GM19351 (cell line): ENCODE results near the gene UNC5A.

ENCODE experiments used
- ATAC-seq: cut with Tn5 transposase; IDR thresholded peaks from one replicate; pipeline ENCODE4 v1.9.1; 2021; ENCODE audit warnings: mild to moderate bottlenecking, moderate library complexity; ENCODE audit not compliant: unreplicated experiment

Gene UNC5A

DNA sequence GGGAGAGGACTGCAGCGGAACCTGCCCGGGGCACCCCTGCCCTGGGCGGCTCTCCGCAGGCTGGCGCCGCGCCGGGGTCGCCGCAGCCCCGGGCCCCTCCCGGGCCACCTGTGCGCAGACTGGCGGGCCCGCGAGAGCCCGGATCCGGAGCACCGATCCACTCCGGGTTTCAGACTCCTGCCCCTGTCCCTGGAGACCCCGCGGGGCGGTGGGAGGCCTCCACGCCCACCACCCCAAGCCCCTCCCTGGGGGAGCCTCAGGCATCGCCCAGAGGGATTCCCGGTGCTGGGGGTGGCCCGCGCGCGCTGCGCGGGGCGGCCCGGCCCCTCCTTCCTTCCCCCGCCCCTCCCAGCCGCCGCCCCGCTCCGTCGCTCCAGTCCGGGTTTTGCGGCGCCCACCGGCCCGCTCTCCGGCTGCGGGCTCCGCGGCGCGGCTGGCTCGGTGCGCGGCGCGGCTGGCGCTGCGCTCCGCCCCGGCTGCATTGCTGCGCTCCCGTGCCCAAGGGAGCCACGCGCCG is at the start of gene UNC5A:
UNC5A (plus strand) TSS at position 479 of the 517 bp plus-strand sequence. CDS start 192 bp downstream, outside the sequence.
- ATAC-seq: no peak

- no peak for ATAC-seq
Measured at GRCh38 chr5:176761755-176762154, 48.6 kb upstream of the UNC5A start.

DNA sequence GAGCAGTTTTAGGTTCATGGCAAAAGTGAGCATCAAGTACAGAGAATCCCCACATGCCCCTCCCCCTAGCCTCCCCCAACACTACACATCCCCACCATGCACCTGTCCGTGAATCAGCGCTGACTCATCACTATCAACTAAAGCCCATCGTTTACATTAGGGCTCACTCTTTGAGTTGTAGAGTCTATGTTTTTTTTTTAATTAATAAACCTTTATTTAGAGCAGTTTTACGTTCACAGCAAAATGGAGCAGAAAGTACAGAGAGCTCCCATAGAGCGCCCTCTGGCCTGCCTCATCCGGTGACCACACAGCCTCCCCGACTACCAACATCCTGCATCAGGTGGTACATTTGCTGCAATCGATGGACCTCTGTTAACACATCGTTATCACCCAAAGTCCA is 47.9 kb upstream of the UNC5A start:
- ATAC-seq: no peak

DNA sequence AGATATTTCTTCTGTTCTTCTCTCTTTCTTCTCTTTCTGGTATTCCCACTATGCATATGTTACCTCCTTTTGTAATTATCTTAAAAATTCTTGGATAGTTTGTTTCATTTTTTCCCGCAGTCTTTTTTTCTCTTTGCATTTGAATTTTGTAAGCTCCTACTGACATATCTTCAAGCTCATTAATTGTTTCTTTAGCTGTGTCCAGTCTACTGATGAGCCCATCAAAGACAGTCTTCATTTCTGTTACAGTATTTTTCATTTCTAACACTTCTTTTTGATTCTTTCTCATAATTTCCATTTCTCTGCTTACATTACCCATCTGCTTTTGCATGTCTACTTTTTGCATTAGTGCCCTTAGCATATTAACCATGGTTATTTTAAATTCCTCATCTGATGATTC is 44.7 kb upstream of the UNC5A start:
- no peak for ATAC-seq

GRCh38 chr5:176768174-176768970 is 42.0 kb upstream of the UNC5A start:
- ATAC-seq: no peak

DNA sequence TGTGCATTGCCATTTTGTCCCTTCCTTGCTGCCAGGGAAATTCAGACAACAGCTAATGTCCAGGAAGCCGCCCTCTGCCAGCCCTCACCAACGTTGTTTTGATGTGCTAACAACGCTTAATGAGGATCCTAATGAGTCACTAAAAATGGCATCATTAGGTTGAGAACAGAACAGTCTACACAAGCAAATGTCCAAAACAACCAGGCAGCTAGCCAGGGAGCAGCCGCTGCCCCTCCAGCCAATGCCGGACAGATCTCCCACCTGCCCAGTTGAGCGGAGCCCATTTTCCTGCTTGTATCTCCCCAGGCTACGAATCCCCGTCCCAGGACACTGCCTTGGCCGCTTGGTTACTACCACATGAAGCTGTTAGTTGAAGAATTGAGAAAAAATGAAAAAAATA is 40.4 kb upstream of the UNC5A start:
- no peak for ATAC-seq

DNA sequence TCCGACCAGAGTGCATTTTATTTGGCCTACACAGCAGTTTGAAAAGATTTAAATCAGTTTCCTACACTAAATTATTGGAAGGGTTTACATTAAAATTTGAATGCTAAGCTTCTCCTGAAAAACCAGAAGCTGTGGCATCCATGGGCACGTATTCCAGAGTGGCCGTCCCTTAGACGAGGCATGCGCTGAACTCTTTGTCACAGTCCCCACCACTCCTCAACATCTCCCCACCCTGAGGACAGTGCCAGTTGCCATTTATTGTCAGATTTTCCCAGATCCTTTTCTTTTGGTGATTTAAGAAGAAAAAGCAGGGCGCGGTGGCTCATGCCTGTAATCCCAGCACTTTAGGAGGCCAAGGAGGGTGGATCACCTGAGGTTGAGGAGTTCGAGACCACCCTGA is 39.9 kb upstream of the UNC5A start:
- no peak for ATAC-seq

GRCh38 chr5:176771102-176771845 is 39.1 kb upstream of the UNC5A start:
- no peak for ATAC-seq

DNA sequence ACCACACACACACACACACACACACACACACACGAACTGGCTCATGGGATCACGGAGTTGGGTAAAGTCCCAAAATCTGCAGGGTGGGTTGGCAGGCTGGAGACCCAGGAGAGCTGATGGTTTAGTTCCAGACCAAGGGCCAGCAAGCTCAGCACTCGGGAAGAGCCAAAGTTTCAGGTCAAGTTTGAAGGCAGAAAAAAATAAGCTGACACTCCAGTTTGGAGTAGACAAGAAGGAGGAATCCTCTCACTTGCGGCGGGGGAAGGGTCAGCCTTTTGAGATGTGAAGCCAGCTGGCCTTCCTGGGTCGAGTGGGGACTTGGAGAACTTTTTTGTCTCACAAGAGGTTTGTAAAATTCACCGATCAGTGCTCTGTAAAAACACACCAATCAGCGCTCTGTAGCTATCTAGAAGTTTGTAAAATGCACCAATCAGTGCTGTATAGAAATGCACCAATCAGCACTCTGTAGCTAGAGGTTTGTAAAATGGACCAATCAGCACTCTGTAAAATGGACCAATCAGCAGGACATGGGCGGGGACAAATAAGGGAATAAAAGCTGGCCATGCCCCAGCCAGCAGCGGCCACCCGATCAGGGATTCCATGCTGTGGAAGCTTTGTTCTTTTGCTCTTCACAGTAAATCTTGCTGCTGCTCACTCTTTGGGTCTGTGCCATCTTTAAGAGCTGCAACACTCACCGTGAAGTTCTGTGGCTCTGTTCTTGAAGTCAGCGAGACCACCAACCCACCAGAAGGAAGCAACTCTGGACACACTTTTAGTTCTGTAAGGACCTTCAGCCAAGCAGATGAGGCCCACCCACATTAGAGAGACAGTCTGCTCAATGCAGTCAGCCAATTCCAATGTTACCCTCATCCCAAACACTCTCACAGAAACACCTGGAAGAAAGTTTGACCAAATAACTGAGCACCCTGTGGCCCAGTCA is 37.8 kb upstream of the UNC5A start:
- ATAC-seq: no peak

DNA sequence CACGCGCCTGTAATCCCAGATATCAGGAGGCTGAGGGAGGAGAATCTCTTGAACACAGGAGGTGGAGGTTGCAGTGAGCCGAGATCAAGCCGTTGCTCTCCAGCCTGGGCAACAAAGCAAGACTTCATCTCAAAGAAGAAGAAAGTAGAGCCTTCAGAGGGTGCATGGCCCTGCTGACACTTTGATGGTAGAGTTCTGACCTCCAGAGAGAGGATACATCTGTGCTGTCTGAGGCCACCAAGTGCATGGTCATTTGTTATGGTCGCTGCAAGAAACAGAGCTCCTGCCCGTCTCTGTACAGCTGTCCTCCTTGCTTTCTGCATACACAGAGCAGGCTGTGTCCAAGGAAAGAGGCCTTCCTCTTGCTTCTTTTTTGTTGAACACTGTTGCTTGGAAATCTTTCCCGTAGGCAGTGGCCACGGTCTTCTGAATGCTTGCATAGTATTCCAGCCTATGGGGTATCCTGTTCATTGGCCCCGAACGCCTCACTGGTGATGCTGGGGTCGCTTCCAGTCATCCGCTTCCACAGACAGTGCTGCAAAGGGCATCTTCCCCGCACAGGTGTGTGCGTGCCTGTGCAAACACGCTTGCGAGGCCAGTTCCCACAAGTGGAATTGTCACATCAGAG is 36.8 kb upstream of the UNC5A start:
- no peak for ATAC-seq

DNA sequence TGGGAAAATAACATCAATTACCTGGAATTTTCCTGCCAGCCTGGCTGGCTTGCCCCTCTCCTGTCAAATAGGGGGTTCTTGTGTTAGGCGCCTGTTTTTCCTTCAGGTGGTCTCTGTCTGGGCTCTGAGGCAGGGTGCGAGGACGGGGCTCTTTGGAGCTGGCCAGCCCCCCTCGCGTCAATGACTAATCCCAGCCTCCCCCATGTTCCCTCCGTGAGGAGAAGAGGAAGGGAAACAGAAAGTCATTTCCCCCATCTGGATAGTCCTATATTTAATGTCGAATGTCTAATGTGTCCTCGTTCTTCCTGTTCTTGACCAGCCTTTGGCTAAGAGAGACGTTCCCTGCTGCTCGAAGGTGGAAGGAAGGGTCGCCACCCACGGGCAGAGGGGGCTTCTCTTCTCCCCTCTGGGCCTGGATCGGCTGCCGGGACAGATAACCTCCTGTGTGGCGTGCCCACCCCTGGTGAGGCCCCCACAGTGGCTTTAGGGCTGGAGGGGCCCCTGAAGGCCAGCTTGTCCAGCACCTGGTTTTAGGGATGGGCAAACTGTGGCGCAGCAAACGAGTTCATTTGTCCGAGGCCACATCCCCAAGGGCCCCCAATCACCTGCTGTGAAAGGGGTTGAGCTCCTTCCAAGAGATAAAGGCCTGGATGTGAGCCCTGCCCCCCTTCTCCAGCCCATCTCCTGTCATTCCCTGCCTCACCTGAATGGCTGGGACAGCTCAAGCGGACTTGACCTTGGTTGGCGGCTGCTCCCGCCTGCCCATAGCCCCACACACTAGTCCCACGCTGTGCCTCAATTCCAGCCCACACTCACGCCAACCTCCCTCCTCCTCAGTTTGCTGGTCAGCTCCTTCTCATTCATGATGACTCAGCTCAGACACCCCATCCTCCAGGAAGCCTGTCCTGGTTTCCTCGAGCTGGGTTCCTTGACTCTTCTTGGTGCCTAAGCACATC is 35.9 kb upstream of the UNC5A start:
- no peak for ATAC-seq

GRCh38 chr5:176775409-176775808 is 35.0 kb upstream of the UNC5A start:
- ATAC-seq: no peak

DNA sequence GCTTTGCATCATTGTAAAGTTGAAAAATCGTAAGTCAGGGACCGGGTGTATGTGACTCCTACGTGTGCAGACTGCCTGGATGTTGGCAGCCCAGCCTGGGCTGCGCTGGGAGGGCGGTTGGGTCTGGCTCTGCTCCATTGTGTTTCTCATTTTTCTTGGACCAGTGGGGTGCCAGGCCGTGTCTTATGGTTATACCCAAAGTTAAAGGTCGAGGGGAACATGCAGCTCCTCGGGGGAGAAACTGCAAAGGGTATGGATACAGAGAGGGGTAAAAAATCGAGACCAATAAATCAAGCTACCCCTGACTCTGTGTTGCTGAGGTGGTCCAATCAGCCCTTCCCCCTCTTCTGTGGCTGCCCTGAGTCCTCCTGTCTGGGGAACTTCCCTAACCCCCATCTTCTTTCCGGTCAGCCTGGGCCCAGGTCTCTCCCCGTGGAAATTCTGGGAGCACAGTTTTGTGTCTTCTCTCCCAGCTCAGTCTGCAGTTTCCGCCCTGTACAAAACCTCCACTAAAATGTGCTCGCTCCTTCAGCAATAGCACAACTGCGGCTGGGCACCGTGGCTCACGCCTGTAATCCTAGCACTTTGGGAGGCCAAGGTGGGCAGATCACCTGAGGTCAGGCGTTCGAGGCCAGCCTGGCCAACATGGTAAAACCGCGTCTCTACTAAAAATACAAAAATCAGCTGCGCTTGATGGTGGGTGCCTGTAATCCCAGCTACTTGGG is 34.1 kb upstream of the UNC5A start:
- ATAC-seq: no peak

DNA sequence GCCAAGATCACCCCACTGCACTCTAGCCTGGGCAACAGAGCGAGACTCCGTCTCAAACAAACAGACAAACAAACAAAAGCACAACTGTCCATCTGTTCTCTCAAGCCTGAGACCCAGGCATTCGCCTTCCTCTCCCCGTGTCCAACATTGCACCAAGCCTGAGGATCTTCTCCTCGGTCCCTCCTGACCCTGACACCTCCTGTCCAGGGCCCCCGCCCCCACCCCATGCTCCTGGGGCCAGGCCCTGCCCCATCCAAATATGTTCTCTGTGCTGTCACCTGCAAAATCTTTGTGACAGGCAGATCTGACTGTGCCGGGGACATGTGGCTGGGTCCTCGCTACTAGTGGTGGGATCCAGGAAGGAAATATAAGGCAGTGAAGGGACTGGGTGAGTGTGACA is 33.4 kb upstream of the UNC5A start:
- ATAC-seq: no peak

- no peak for ATAC-seq
Measured at GRCh38 chr5:176778921-176779465, 31.4 kb upstream of the UNC5A start.

DNA sequence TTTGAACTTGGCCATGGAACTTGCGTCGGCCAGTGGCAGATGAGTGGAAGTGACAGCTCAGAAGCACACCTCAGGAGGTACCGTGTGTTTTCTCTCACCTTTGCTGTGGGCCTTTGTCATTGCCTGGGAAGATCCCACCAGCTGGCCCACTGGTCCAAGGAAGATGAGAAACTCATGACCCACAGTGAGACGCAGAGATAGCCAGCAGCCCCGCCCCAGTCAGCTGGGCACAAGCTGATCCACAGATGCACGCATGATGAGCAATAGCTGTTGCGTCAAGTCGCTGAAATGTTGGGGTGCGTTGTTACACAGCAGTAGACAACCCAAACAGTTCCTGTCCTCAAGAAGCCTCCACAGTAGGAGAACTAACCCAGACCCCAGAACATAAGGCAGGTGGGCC is 30.8 kb upstream of the UNC5A start:
- no peak for ATAC-seq

DNA sequence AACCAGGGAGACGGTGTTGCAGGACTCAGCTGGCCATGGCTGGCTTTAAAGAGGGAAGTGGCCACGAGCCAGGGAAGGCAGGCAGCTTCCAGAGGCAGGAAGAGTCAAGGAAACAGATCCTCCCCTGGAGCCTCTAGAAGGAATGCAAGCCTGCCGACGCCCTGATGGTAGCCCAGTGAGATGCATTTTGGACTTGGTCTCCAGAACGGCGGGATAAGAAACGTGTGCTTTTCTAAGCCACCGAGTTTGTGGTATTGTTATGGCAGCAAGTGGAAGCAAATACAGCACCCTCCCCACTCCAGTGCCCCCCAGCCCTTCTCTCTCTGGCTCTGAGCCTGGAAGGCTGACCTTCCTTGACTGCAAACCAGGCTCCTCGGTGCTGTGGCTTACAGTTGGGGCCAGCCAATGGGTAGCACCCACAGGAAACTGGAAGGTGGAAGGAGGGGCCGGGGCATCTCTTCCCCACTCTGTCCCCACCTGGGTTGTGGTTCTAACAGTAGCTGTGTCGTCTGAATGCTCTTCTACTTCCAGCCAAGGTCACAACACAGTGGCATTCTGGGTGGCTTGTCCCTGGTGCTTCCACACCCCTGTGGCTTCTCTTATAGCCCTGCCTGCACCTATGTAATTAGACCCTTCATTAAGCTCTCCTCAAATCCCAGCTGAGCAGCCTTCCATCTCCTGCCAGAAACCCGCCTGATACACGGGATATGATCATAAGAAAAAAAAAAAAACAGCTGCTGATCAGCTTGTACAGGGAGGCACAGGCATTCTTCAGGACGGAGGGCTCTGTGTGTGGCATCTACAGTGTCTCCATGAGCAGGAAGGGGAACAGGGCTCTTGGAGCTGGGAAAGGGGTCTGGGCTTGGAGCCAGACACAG is 29.9 kb upstream of the UNC5A start:
- no peak for ATAC-seq

DNA sequence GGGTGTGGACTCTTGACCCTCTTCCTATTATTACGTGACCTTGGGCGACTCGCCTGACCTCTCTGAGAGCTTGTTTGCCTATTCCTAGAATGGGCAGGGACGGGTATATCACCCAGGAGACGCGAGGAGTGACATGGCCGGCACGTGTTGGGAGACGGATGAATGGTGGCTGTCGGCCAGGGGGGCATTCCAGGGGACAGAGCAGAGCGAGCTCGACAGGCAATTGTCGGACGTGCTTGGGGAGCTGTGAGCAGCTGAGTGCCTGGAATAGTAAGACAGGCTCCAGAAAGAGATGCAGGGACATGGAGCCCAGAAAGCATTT is 29.3 kb upstream of the UNC5A start:
- ATAC-seq: no peak
